HCT116 (cell line): Measurements from ENCODE around the gene NAV1. TPM values are rescaled to one million over a fixed set of nuclear protein-coding genes. Genes with fewer than 3 reads are reported as not detected.

ENCODE experiments used
- ATAC-seq: fragments of 200-7000 bp; cut with Tn5 transposase; 2 replicates; pipeline ENCODE4 v1.9.1; 2020; ENCODE audit warnings: mild to moderate bottlenecking, moderate library complexity
- BruUV-seq: library from RNA; stranded (reverse); fragments of 400-500 nt; replicated peaks from 2 replicates; lab custom pipeline; 2021; lab: Mats Ljungman, UMichigan
- CTCF ChIA-PET: fragments of 300-600 bp; sonication (Branson Sonifier 250); formaldehyde crosslinking; loops from one replicate; lab custom pipeline; 2021; ENCODE audit warnings: antibody characterized with exemption; lab: Charles Lee
- POLR2A ChIA-PET: fragments of 300-600, 350-600 bp; sonication (Branson Sonifier 250); formaldehyde crosslinking; loops from one replicate; lab custom pipeline; 2021; ENCODE audit warnings: antibody characterized with exemption; lab: Charles Lee
- RAD21 ChIA-PET, 2 experiments: fragments of 300-600 bp; sonication (Branson Sonifier 250); formaldehyde crosslinking; loops; one replicate each; lab custom pipeline; 2023; ENCODE audit warnings: low total read pairs in 2 of 2; ENCODE audit not compliant: uncharacterized antibody in 2 of 2, unreplicated experiment in 2 of 2, low non-redundant PET in 1 of 2; lab: Charles Lee
- DNase-seq: peaks from one replicate; pipeline ENCODE4 v3.0.0-alpha.2; 2010; ENCODE audit warnings: low read depth, low spot score
- H2AFZ ChIP-seq: fragments of 200-600 bp; shearing (Covaris generic), sonication (generic); 2 replicates; pipeline ENCODE4 v1.6.1; 2017; ENCODE audit warnings: low read depth, mixed run types, mixed read lengths, antibody characterized with exemption, low read length; ENCODE audit not compliant: poor library complexity, severe bottlenecking
- H3K27ac ChIP-seq: 2 replicates; pipeline ENCODE4 v1.5.1; 2012; ENCODE audit warnings: low read depth, low read length
- H3K27me3 ChIP-seq: fragments of 200-600 bp; sonication (generic); 2 replicates; pipeline ENCODE4 v1.6.1; 2016; ENCODE audit warnings: mixed run types, low read length, mixed read lengths; ENCODE audit not compliant: insufficient read depth
- H3K36me3 ChIP-seq, 2 experiments: fragments of 200-500 bp in 1 of 2; fragments of 200-600 bp in 1 of 2; sonication (Bioruptor generic) in 1 of 2; sonication (generic) in 1 of 2; 2 replicates each; pipeline versions ENCODE4 v1.5.1 to v1.6.1; 2014 to 2016; ENCODE audit warnings: low read length in 2 of 2, inconsistent platforms in 1 of 2, mixed read lengths in 1 of 2, mixed run types in 1 of 2; ENCODE audit not compliant: insufficient read depth in 2 of 2, control insufficient read depth in 1 of 2
- H3K4me1 ChIP-seq, 2 experiments: fragments of 200-600 bp in 1 of 2; sonication (generic) in 1 of 2; 2 replicates each; pipeline versions ENCODE4 v1.5.1 to v1.6.1; 2012 to 2017; ENCODE audit warnings: low read length in 2 of 2, inconsistent platforms in 1 of 2, mild to moderate bottlenecking in 1 of 2, mixed read lengths in 1 of 2, mixed run types in 1 of 2, moderate library complexity in 1 of 2; ENCODE audit not compliant: insufficient read depth in 2 of 2, control insufficient read depth in 1 of 2
- H3K4me2 ChIP-seq: fragments of 200-600 bp; sonication (generic); 2 replicates; pipeline ENCODE4 v1.6.1; 2017; ENCODE audit warnings: mixed run types, low read length, mixed read lengths
- H3K4me3 ChIP-seq, 2 experiments: fragments of 200-600 bp in 1 of 2; sonication (generic) in 1 of 2; replicated peaks in 1 of 2; 2 replicates each; pipeline ENCODE4 v1.5.1; 2011 to 2016; ENCODE audit warnings: low read length in 2 of 2, control low read depth in 1 of 2, low read depth in 1 of 2, mild to moderate bottlenecking in 1 of 2, mixed read lengths in 1 of 2, mixed run types in 1 of 2
- H3K79me2 ChIP-seq: fragments of 200-600 bp; sonication (generic); 2 replicates; pipeline ENCODE4 v1.6.1; 2017; ENCODE audit warnings: mild to moderate bottlenecking, mixed run types, low read length, moderate library complexity, mixed read lengths; ENCODE audit not compliant: insufficient read depth
- H3K9ac ChIP-seq: fragments of 200-600 bp; sonication (generic); 2 replicates; pipeline ENCODE4 v1.6.1; 2016; ENCODE audit warnings: low read length, mixed read lengths
- H3K9me2 ChIP-seq: fragments of 200-600 bp; sonication (generic), shearing (Covaris generic); 2 replicates; pipeline ENCODE4 v1.6.1; 2017; ENCODE audit warnings: mixed run types, mild to moderate bottlenecking, moderate library complexity; ENCODE audit not compliant: insufficient read depth
- H3K9me3 ChIP-seq, 2 experiments: fragments of 200-500 bp in 1 of 2; fragments of 200-600 bp in 1 of 2; sonication (Bioruptor generic) in 1 of 2; sonication (generic) in 1 of 2; 2 replicates each; pipeline ENCODE4 v1.6.1; 2014 to 2017; ENCODE audit warnings: low read length in 2 of 2, mixed read lengths in 2 of 2, inconsistent platforms in 1 of 2, low read depth in 1 of 2, mild to moderate bottlenecking in 1 of 2, mixed run types in 1 of 2, moderate library complexity in 1 of 2; ENCODE audit not compliant: control insufficient read depth in 1 of 2, insufficient read depth in 1 of 2
- H4K20me1 ChIP-seq: fragments of 200-600 bp; sonication (generic), shearing (Covaris generic); 2 replicates; pipeline ENCODE4 v1.6.1; 2017; ENCODE audit warnings: mixed run types, mild to moderate bottlenecking, moderate library complexity; ENCODE audit not compliant: insufficient read depth
- ATF3 ChIP-seq: IDR thresholded peaks from 2 replicates; pipeline ENCODE4 v1.6.1; 2012
- CBX3 ChIP-seq: IDR thresholded peaks from 2 replicates; pipeline ENCODE4 v1.6.1; 2012; ENCODE audit warnings: low read depth
- ELF1 ChIP-seq: IDR thresholded peaks from 2 replicates; pipeline ENCODE4 v1.6.1; 2012; ENCODE audit warnings: low read depth, borderline replicate concordance
- JUND ChIP-seq: IDR thresholded peaks from 2 replicates; pipeline ENCODE4 v1.6.1; 2012
- MAX ChIP-seq: IDR thresholded peaks from 2 replicates; pipeline ENCODE4 v1.6.1; 2012
- POLR2A ChIP-seq: IDR thresholded peaks from 2 replicates; pipeline ENCODE4 v1.7.0; 2011; ENCODE audit warnings: borderline replicate concordance; ENCODE audit not compliant: insufficient read depth, insufficient read length; ENCODE audit errors: extremely low read depth
- REST ChIP-seq: IDR thresholded peaks from 2 replicates; pipeline ENCODE4 v1.6.1; 2012; ENCODE audit warnings: low read depth
- SRF ChIP-seq: IDR thresholded peaks from 2 replicates; pipeline ENCODE4 v1.6.1; 2012; ENCODE audit warnings: low read depth
- TCF7L2 ChIP-seq: IDR thresholded peaks from 2 replicates; pipeline ENCODE4 v1.7.0; 2011; ENCODE audit warnings: borderline replicate concordance, inconsistent platforms; ENCODE audit not compliant: insufficient read depth, insufficient read length; ENCODE audit errors: extremely low read depth
- ZBTB33 ChIP-seq: IDR thresholded peaks from 2 replicates; pipeline ENCODE4 v1.6.1; 2011; ENCODE audit warnings: mild to moderate bottlenecking, low read length, moderate library complexity; ENCODE audit not compliant: insufficient replicate concordance; ENCODE audit errors: extremely low read depth
- ZFX ChIP-seq: fragments of 450-650 bp; IDR thresholded peaks from 2 replicates; pipeline ENCODE4 v1.6.1; 2017
- intact Hi-C: fragments of 100-400 bp; cut with micrococcal nuclease; formaldehyde crosslinking; loops from 2 replicates; pipeline ENCODE4 v1.10.0; 2022
- total RNA-seq: library from RNA; stranded (reverse); gene quantifications from one replicate; pipeline ENCODE4 v1.2.1, GENCODE V29; 2021; ENCODE audit not compliant: unreplicated experiment

Gene NAV1
- total RNA-seq, 1 experiment from 2014 or later = 22.8 TPM

- CTCF ChIA-PET = interaction anchor here (1.4 kb wide), 2 partner anchors 10 to 29 kb away, joined by 3 to 4 read pairs; no protein-coding TSS in a partner anchor
- no peak for ATAC-seq
- Histone ChIP-seq H3K4me1 (peaks cover 11 to 39% of the 10 kb centered on the region in 2 experiments), H3K36me3 (no peaks in the 10 kb centered on the region), H3K9ac (no peak overlapping the region), H3K27me3 (no peaks in the 10 kb centered on the region), H2AFZ (no peak overlapping the region), H3K79me2 (no peaks in the 10 kb centered on the region), H3K4me3 (no peak overlapping the region), H3K9me2 (no peaks in the 10 kb centered on the region), H3K9me3 (no peaks in the 10 kb centered on the region), H3K27ac (no peak overlapping the region), H4K20me1 (no peaks in the 10 kb centered on the region), H3K4me2 (no peak overlapping the region)
- intact Hi-C loops = no loop called here
- no peak for DNase-seq
- BruUV-seq = no TSS peak
- RAD21 ChIA-PET = no interaction called here
- TF ChIP-seq POLR2A = no peak
- no peak for TF ChIP-seq ZFX
- no peak for TF ChIP-seq JUND
- POLR2A ChIA-PET = no interaction called here
Measured at GRCh38 chr1:201540846-201541735, 2.2 kb downstream of the NAV1 start.

GRCh38 chr1:201542309-201543035 lies 3.5 kb downstream of the NAV1 start:
- no peak overlapping the region for H2AFZ ChIP-seq
- DNase-seq = no peak
- no peaks in the 10 kb centered on the region for H3K9me3 ChIP-seq
- no TSS peak for BruUV-seq
- CTCF ChIA-PET = interaction anchor here (1.4 kb wide), 1 partner anchor 11 kb away, joined by 4 read pairs; no protein-coding TSS in a partner anchor
- RAD21 ChIA-PET = no interaction called here
- H3K4me1 ChIP-seq = peaks cover 6 to 31% of the 10 kb centered on the region in 2 experiments; a peak in 3 of 4 replicates
- no peak overlapping the region for H3K9ac ChIP-seq
- POLR2A ChIA-PET = no interaction called here
- H3K9me2 ChIP-seq = no peaks in the 10 kb centered on the region
- no peak overlapping the region for H3K4me2 ChIP-seq
- no peak overlapping the region for H3K27ac ChIP-seq
- H4K20me1 ChIP-seq = no peaks in the 10 kb centered on the region
- ATAC-seq = no peak
- no peaks in the 10 kb centered on the region for H3K79me2 ChIP-seq
- intact Hi-C loops = no loop called here
- H3K4me3 ChIP-seq = no peak overlapping the region
- no peaks in the 10 kb centered on the region for H3K36me3 ChIP-seq
- H3K27me3 ChIP-seq = no peaks in the 10 kb centered on the region
- TF ChIP-seq ATF3 = no peak
- TF ChIP-seq TCF7L2 = no peak
- no peak for TF ChIP-seq MAX
- no peak for TF ChIP-seq JUND
- no peak for TF ChIP-seq SRF
- TF ChIP-seq ZBTB33 = no peak
- no peak for TF ChIP-seq ELF1
- no peak for TF ChIP-seq REST
- no peak for TF ChIP-seq CBX3
